HG02885 (cell line): Measurements from ENCODE around the gene SSR1.

Experiments
- ATAC-seq: cut with Tn5 transposase; IDR thresholded peaks from one replicate; pipeline ENCODE4 v1.9.1; 2021; ENCODE audit warnings: mild to moderate bottlenecking; ENCODE audit not compliant: unreplicated experiment, poor library complexity

Gene SSR1

GRCh38 chr6:7219310-7219709 lies 93.7 kb downstream of the SSR1 start:
- ATAC-seq = no peak

GRCh38 chr6:7218406-7218988 lies 94.5 kb downstream of the SSR1 start:
- no peak for ATAC-seq
